Medulla oblongata (tissue), 1 donor: ENCODE measurements around the gene EFCAB13.
"Not testable (repeated sequence)": the region's sequence is repeated elsewhere in the genome, so short reads cannot be mapped to it uniquely, and the experiment has no call there.

Source experiments
- DNase-seq: peaks from one replicate; pipeline ENCODE4 v3.0.0-alpha.2; 2015; ENCODE audit errors: extremely low spot score

The EFCAB13 gene

GRCh38 chr17:47425887-47426635, 102.3 kb downstream of the EFCAB13 start:
- not testable (repeated sequence) for DNase-seq

- no peak for DNase-seq
These were observed 104.2 kb downstream of the EFCAB13 start for GRCh38 chr17:47427985-47428384.

GRCh38 chr17:47432240-47432639, 108.5 kb downstream of the EFCAB13 start:
- DNase-seq = not testable (repeated sequence)

GRCh38 chr17:47465165-47465564, 141.4 kb downstream of the EFCAB13 start:
- DNase-seq = no peak

GRCh38 chr17:47466976-47467375, 143.2 kb downstream of the EFCAB13 start:
- DNase-seq = not testable (repeated sequence)

GRCh38 chr17:47470836-47471235, 147.1 kb downstream of the EFCAB13 start:
- no peak for DNase-seq

GRCh38 chr17:47472073-47472472, 148.3 kb downstream of the EFCAB13 start:
- DNase-seq = not testable (repeated sequence)
